Measurements from ENCODE around the gene SMURF2. TPM values are rescaled to one million over a fixed set of nuclear protein-coding genes. Genes with fewer than 3 reads are reported as not detected.

SMURF2 gene
- total and polyA plus RNA-seq, 8 donors = 41.6 to 67.6 (median 52.7) TPM

GRCh38 chr17:64634218-64634617 lies 27.9 kb downstream of the SMURF2 start:
- Histone ChIP-seq H3K36me3 (no peaks in the 10 kb centered on the region), H3K27me3 (no peaks in the 10 kb centered on the region), H3K9me3 (no peaks in the 10 kb centered on the region), H3K4me1 (peaks cover 19 to 76% of the 10 kb centered on the region in 2 donors), H3K27ac (no peak overlapping the region), H3K4me3 (no peak overlapping the region)
- ATAC-seq (no peak), DNase-seq (no peak)
- TF ChIP-seq CTCF (IDR thresholded peaks at IDR 0.05) = no peak
- intact Hi-C loops (cut with DNase I) = no loop called here

GRCh38 chr17:64632606-64633005 lies 29.5 kb downstream of the SMURF2 start:
- H3K4me3 ChIP-seq = no peak overlapping the region
- H3K36me3 ChIP-seq = no peaks in the 10 kb centered on the region
- ATAC-seq = no peak
- no peak for TF ChIP-seq CTCF (IDR thresholded peaks at IDR 0.05)
- intact Hi-C loops (cut with DNase I) = no loop called here
- H3K27me3 ChIP-seq = no peaks in the 10 kb centered on the region
- no peak overlapping the region for H3K27ac ChIP-seq
- H3K9me3 ChIP-seq = no peaks in the 10 kb centered on the region
- H3K4me1 ChIP-seq = peaks cover 19 to 82% of the 10 kb centered on the region in 2 donors
- DNase-seq = no peak

GRCh38 chr17:64632194-64632593 lies 29.9 kb downstream of the SMURF2 start:
- Histone ChIP-seq H3K4me1 (peaks cover 19 to 82% of the 10 kb centered on the region in 2 donors), H3K36me3 (no peaks in the 10 kb centered on the region), H3K4me3 (no peak overlapping the region), H3K9me3 (no peaks in the 10 kb centered on the region), H3K27me3 (no peaks in the 10 kb centered on the region), H3K27ac (no peak overlapping the region)
- no peak for TF ChIP-seq CTCF (IDR thresholded peaks at IDR 0.05)
- ATAC-seq (no peak), DNase-seq (no peak)
- intact Hi-C loops (cut with DNase I) = no loop called here

- peak overlapping the region in 1 of 2 donors; percentile 45 for H3K27ac ChIP-seq
- ATAC-seq (peak; percentile 69), DNase-seq (peak in 1 of 4 donors; percentile 51)
- H3K4me1 ChIP-seq = peaks cover 19 to 76% of the 10 kb centered on the region in 2 donors
- no peaks in the 10 kb centered on the region for H3K27me3 ChIP-seq
- TF ChIP-seq CTCF (IDR thresholded peaks at IDR 0.05) = no peak
- H3K4me3 ChIP-seq = no peak overlapping the region
- H3K36me3 ChIP-seq = no peaks in the 10 kb centered on the region
- no peaks in the 10 kb centered on the region for H3K9me3 ChIP-seq
- intact Hi-C loops (cut with DNase I) = no loop called here
These were observed 31.5 kb downstream of the SMURF2 start for GRCh38 chr17:64630309-64631223.

GRCh38 chr17:64628641-64629040 lies 33.5 kb downstream of the SMURF2 start:
- Histone ChIP-seq H3K4me1 (peaks cover 19 to 78% of the 10 kb centered on the region in 2 donors), H3K27ac (no peak overlapping the region), H3K4me3 (no peak overlapping the region), H3K9me3 (no peaks in the 10 kb centered on the region), H3K27me3 (no peaks in the 10 kb centered on the region), H3K36me3 (no peaks in the 10 kb centered on the region)
- no peak for TF ChIP-seq CTCF (IDR thresholded peaks at IDR 0.05)
- intact Hi-C loops (cut with DNase I) = no loop called here
- no peak for DNase-seq
- no peak for ATAC-seq

All from left lung (tissue), 10 donors.